Measurements from ENCODE around the gene RPL12. TPM values are rescaled to one million over a fixed set of nuclear protein-coding genes. Genes with fewer than 3 reads are reported as not detected.

The RPL12 gene
- total RNA-seq: 1,031 and 1,036 TPM in 2 replicates

GRCh38 chr9:127450830-127451607 is at the start of gene RPL12, which contains the start of gene LRSAM1:
TSS of gene RPL12 (minus strand) at chr9:127451406. CDS start at chr9:127451317, 89 bp downstream.
TSS of gene LRSAM1 (plus strand) at chr9:127451510. CDS start at chr9:127454528, 3,018 bp downstream.
- intact Hi-C loops (cut with micrococcal nuclease): loop anchor here (1.0 to 10.0 kb wide), 6 partner anchors 27 to 826 kb away; partner anchors contain the start of genes GOLGA2, SLC2A8, SWI5 and ZNF79

GRCh38 chr9:127500862-127501261 is 49.7 kb upstream of the RPL12 start:
- intact Hi-C loops (cut with micrococcal nuclease): no loop called here

GRCh38 chr9:127500399-127500798 is 49.2 kb upstream of the RPL12 start:
- intact Hi-C loops (cut with micrococcal nuclease): no loop called here

GRCh38 chr9:127498298-127498697 is 47.1 kb upstream of the RPL12 start:
- intact Hi-C loops (cut with micrococcal nuclease): no loop called here

GRCh38 chr9:127497656-127498290 is 46.6 kb upstream of the RPL12 start:
- intact Hi-C loops (cut with micrococcal nuclease): no loop called here

- intact Hi-C loops (cut with micrococcal nuclease): no loop called here
Measured at GRCh38 chr9:127496974-127497373, 45.8 kb upstream of the RPL12 start.

- intact Hi-C loops (cut with micrococcal nuclease): no loop called here
Measured at GRCh38 chr9:127495884-127496555, 44.8 kb upstream of the RPL12 start.

GRCh38 chr9:127494304-127494702 is 43.1 kb upstream of the RPL12 start:
- intact Hi-C loops (cut with micrococcal nuclease): no loop called here

GRCh38 chr9:127493592-127494303 is 42.5 kb upstream of the RPL12 start:
- intact Hi-C loops (cut with micrococcal nuclease): no loop called here

GRCh38 chr9:127492616-127493015 is 41.4 kb upstream of the RPL12 start:
- intact Hi-C loops (cut with micrococcal nuclease): no loop called here

- intact Hi-C loops (cut with micrococcal nuclease): no loop called here
Measured at GRCh38 chr9:127491516-127491915, 40.3 kb upstream of the RPL12 start.

- intact Hi-C loops (cut with micrococcal nuclease): no loop called here
Measured at GRCh38 chr9:127490535-127491230, 39.5 kb upstream of the RPL12 start.

- intact Hi-C loops (cut with micrococcal nuclease): no loop called here
Measured at GRCh38 chr9:127489471-127490115, 38.4 kb upstream of the RPL12 start.

GRCh38 chr9:127488946-127489345 is 37.7 kb upstream of the RPL12 start:
- intact Hi-C loops (cut with micrococcal nuclease): no loop called here

- intact Hi-C loops (cut with micrococcal nuclease): no loop called here
Measured at GRCh38 chr9:127485995-127486394, 34.8 kb upstream of the RPL12 start.

GRCh38 chr9:127482662-127483061 is 31.5 kb upstream of the RPL12 start:
- intact Hi-C loops (cut with micrococcal nuclease): no loop called here

GRCh38 chr9:127479507-127480081 is 28.4 kb upstream of the RPL12 start:
- intact Hi-C loops (cut with micrococcal nuclease): no loop called here

- intact Hi-C loops (cut with micrococcal nuclease): no loop called here
Measured at GRCh38 chr9:127474592-127474991, 23.4 kb upstream of the RPL12 start.

GRCh38 chr9:127473932-127474331 is 22.7 kb upstream of the RPL12 start:
- intact Hi-C loops (cut with micrococcal nuclease): no loop called here

GRCh38 chr9:127473501-127473900 is 22.3 kb upstream of the RPL12 start:
- intact Hi-C loops (cut with micrococcal nuclease): no loop called here

Data from T-helper 2 cell treated with Interferon-gamma antibody and Interleukin-4, amounts not matched to agents 100 ng/mL and 5 ng/mL, for 36 hours (primary cell).